HFF-Myc (cell line): ENCODE data around the gene CSNK2B.
A peak's percentile ranks its signal among the peaks of the same experiment; 100 is the strongest.

Experiments used
- DNase-seq: peaks from one replicate; pipeline ENCODE4 v3.0.0-alpha.2; 2011; ENCODE audit warnings: low read depth; ENCODE audit errors: extremely low read depth
- H3K4me3 ChIP-seq: replicated peaks from 2 replicates; pipeline ENCODE4 v1.5.1; 2011; ENCODE audit warnings: low read depth, mild to moderate bottlenecking, control low read depth, low read length
- TF ChIP-seq, protein P1 (sequence below): IDR thresholded peaks from 2 replicates; pipeline ENCODE4 v1.5.1; 2012; ENCODE audit warnings: mild to moderate bottlenecking, low read depth, low read length, control low read depth; ENCODE audit errors: missing control alignments

CSNK2B gene

DNA sequence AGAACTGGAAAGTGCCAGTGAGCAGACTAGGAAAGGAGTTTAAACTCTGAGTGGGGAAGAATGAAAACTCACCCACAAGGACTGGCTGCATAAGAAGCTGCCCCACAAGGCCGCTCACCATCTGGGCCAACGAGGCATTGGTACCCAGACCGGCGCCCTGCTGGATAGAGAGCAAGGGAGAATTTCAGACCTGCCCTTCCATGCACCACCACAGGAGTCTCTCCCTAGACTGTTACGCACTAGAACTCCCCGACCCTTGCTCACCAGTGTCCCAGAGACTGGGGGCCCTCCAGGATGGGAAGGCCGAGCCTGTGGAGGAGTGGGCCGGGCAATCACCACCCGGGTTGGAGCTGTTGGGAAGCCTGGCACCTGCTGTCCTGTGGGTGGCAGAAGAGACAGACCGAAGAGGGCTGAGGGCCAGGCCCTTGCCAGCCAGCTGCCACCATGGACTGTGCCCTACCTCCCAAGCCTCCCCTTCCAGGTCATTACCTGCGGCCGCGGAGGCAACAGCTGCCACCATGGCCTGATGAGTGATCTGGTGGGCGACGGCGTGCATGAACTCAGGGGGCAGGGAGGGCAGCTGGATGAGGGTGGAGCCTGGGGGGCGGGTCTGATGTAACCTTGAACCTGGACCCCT lies 21.9 kb upstream of the CSNK2B start:
- TF ChIP-seq, protein P1, sequence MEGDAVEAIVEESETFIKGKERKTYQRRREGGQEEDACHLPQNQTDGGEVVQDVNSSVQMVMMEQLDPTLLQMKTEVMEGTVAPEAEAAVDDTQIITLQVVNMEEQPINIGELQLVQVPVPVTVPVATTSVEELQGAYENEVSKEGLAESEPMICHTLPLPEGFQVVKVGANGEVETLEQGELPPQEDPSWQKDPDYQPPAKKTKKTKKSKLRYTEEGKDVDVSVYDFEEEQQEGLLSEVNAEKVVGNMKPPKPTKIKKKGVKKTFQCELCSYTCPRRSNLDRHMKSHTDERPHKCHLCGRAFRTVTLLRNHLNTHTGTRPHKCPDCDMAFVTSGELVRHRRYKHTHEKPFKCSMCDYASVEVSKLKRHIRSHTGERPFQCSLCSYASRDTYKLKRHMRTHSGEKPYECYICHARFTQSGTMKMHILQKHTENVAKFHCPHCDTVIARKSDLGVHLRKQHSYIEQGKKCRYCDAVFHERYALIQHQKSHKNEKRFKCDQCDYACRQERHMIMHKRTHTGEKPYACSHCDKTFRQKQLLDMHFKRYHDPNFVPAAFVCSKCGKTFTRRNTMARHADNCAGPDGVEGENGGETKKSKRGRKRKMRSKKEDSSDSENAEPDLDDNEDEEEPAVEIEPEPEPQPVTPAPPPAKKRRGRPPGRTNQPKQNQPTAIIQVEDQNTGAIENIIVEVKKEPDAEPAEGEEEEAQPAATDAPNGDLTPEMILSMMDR = no peak
- no peak for DNase-seq
- H3K4me3 ChIP-seq = no peak overlapping the region

DNA sequence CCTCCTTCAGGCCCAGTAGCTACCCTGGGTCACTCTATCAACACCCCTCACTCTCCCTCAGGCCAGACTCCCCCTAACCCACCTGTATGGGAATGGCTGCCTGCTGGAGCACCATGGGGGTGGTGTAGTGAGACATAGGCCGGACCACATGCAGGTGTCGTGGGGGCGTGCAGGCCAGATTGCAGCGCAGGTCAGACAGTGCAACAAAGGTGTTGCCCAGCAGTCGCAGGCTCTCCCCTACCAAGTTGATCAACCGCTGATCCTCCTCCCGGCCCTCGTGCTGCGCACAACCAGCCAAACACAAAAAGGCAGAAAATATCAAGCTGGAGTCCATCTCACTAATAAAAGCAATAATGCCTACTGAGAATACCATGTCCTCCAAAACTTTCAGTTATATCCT lies 20.6 kb upstream of the CSNK2B start:
- no peak overlapping the region for H3K4me3 ChIP-seq
- TF ChIP-seq, protein P1 = no peak
- DNase-seq = no peak

GRCh38 chr6:31651602-31652191 lies 14.2 kb upstream of the CSNK2B start:
- TF ChIP-seq, protein P1 = no peak
- no peak for DNase-seq
- H3K4me3 ChIP-seq = peak overlapping the region; percentile 73

- TF ChIP-seq, protein P1 = no peak
- peak overlapping the region; percentile 73 for H3K4me3 ChIP-seq
- no peak for DNase-seq
Observed at GRCh38 chr6:31652925-31653724, 12.8 kb upstream of the CSNK2B start.

- no peak overlapping the region for H3K4me3 ChIP-seq
- TF ChIP-seq, protein P1 = no peak
- DNase-seq = no peak
Observed at GRCh38 chr6:31654574-31655348, 11.1 kb upstream of the CSNK2B start.

- H3K4me3 ChIP-seq = no peak within 1 kb of the TSS
- TF ChIP-seq, protein P1 = no peak
- DNase-seq = no peak
Observed at GRCh38 chr6:31655349-31656237, 10.3 kb upstream of the CSNK2B start, which contains the start of gene APOM. TSS of gene APOM (plus strand) at chr6:31655894. CDS start at chr6:31655967, 73 bp downstream.
